ENCODE results near the gene WNT2B. TPM values are rescaled to one million over a fixed set of nuclear protein-coding genes. Genes with fewer than 3 reads are reported as not detected.

WNT2B gene
- total and polyA plus RNA-seq, 9 of the 15 experiments (the other 6 are each of a cell fraction or from before 2014, with no cell fraction given): 0.02 to 0.06 (median 0.04) TPM; not detected in 3

DNA sequence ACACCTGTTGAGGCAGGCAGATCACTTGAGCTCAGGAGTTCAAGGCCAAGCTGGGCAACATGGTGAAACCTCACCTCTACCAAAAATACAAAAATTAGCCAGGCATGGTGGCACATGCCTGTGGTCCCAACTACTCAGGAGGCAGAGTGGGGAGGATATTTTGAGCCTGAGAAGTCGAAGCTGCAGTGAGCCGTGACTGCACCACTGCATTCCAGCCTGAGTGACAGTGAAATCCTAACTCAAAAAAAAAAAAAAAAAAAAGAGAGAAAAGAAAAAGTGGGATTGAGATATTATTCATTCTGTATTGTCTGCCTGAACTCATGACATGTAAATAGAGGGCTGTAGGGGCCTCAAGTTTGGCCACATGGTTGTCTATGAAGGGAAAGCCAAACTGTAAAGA lies 37.3 kb downstream of the WNT2B start (continued):
- TF ChIP-seq, protein P1, sequence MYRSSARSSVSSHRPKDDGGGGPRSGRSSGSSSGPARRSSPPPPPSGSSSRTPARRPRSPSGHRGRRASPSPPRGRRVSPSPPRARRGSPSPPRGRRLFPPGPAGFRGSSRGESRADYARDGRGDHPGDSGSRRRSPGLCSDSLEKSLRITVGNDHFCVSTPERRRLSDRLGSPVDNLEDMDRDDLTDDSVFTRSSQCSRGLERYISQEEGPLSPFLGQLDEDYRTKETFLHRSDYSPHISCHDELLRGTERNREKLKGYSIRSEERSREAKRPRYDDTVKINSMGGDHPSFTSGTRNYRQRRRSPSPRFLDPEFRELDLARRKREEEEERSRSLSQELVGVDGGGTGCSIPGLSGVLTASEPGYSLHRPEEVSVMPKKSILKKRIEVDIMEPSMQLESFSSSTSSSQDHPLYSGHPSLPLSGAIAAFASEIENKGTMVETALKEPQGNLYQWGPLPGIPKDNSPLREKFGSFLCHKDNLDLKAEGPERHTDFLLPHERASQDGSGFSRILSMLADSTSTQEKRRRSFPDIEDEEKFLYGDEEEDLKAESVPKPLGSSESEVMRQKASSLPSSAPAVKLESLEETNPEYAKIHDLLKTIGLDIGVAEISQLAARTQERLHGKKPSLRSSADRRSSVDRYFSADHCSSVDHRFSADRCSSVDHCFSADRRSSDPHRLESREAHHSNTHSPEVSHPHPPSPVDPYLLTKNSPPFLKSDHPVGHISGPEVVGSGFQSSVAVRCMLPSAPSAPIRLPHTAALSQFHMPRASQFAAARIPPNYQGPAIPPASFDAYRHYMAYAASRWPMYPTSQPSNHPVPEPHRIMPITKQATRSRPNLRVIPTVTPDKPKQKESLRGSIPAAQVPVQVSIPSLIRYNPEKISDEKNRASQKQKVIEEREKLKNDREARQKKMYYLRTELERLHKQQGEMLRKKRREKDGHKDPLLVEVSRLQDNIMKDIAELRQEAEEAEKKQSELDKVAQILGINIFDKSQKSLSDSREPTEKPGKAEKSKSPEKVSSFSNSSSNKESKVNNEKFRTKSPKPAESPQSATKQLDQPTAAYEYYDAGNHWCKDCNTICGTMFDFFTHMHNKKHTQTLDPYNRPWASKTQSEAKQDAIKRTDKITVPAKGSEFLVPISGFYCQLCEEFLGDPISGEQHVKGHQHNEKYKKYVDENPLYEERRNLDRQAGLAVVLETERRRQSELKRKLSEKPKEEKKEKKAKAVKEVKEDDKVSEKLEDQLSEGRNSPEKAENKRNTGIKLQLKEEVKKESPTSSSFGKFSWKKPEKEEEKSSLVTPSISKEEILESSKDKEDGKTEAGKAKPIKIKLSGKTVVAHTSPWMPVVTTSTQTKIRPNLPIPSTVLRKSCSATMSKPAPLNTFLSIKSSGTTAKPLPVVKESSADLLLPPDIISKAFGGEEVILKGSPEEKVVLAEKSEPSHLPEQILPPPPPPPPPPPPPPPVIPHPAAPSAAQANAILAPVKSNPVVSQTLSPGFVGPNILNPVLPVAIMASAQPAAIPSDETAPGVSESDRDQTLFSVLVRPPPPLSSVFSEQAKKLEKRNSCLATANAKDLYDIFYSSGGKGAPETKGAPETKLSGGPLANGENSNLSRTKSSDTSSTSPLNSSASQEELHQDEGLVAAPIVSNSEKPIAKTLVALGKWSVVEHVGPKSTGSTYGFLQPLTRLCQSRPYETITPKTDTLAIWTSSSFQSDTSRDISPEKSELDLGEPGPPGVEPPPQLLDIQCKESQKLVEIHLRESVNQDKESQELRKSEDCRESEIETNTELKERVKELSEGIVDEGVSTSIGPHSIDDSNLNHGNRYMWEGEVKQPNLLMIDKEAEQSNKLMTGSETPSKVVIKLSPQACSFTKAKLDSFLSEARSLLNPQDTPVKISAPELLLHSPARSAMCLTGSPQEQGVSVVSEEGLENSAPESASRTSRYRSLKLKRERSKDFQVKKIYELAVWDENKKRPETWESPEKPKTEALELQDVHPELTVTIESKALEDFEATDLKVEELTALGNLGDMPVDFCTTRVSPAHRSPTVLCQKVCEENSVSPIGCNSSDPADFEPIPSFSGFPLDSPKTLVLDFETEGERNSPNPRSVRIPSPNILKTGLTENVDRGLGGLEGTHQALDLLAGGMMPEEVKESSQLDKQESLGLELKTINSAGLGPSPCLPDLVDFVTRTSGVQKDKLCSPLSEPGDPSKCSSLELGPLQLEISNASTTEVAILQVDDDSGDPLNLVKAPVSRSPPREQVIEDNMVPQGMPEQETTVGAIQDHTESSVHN (IDR thresholded peaks at IDR 0.05; ENCODE audit: borderline replicate concordance in 1 of 2, low read depth in 1 of 2): no peak

DNA sequence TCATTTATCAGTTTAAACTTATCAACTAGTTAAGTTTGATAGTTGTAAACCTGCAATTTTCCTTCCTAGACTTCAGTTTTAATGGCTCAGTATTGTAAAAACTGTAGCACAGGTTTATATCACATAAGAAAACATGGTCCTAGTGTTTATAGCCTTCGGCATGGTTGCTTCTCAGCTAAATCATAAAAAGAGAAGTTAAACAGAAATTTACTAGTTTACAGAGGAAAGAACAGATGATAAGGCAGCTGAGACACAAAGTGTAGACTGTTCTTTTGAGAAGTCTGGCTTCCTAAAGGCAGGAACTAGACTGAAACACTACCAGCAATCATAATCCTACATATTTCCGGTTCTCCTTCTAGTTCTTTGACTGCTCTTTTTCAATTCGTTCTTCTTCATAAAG lies 39.8 kb downstream of the WNT2B start:
- Histone ChIP-seq H3K27ac (ENCODE audit: extremely low read depth, low read depth, low read length) (peak overlapping the region; percentile 16; the same call in 1 of the 3 replicates), H2AFZ (ENCODE audit: low read depth, low read length) (no peak overlapping the region), H3K36me3 (ENCODE audit: control insufficient read depth, insufficient read depth, low read length) (no peaks in the 10 kb centered on the region), H3K4me2 (ENCODE audit: insufficient read depth, low read length) (no peak overlapping the region), H4K20me1 (replicated peaks; ENCODE audit: control insufficient read depth, insufficient read depth, low read length) (no peaks in the 10 kb centered on the region), H3K27me3 (ENCODE audit: control insufficient read depth in 2 of 2, insufficient read depth in 2 of 2, low read length in 2 of 2) (no peaks in the 10 kb centered on the region), H3K4me3 (no peak overlapping the region), H3K9me1 (ENCODE audit: control insufficient read depth, insufficient read depth, low read length) (no peaks in the 10 kb centered on the region), H3K9me3 (replicated peaks; ENCODE audit: control insufficient read depth, insufficient read depth, low read depth, low read length) (no peaks in the 10 kb centered on the region), H3K4me1 (replicated peaks in 1 of 2; ENCODE audit: control insufficient read depth in 2 of 2, insufficient read depth in 2 of 2, low read length in 2 of 2) (no peaks in the 10 kb centered on the region), H3K79me2 (ENCODE audit: control insufficient read depth, insufficient read depth, low read length) (no peaks in the 10 kb centered on the region), H3K9ac (ENCODE audit: insufficient read depth in 1 of 2, low read depth in 2 of 2, low read length in 2 of 2) (no peak overlapping the region)
- intact Hi-C loops (cut with micrococcal nuclease): no loop called here
- BruUV-seq (replicated peaks): no TSS peak
- in situ Hi-C loops (cut with MboI): no loop called here
- CTCF ChIA-PET (ENCODE audit: low intra/inter-chr PET ratio): no interaction called here
- POLR2A ChIA-PET: interaction anchor here (1.2 kb wide), 1 partner anchor 87 kb away, joined by 3 read pairs; no protein-coding TSS in a partner anchor
- DNase-seq (ENCODE audit: extremely low read depth in 1 of 4, low spot score in 3 of 4) (no peak), ATAC-seq (no peak), FAIRE-seq (no peak)
- 43% methylated on average over 3 of the region's 3 CpGs for WGBS (ENCODE audit: insufficient coverage, low coverage, missing lambda C conversion rate)
- TF ChIP-seq, protein P2, sequence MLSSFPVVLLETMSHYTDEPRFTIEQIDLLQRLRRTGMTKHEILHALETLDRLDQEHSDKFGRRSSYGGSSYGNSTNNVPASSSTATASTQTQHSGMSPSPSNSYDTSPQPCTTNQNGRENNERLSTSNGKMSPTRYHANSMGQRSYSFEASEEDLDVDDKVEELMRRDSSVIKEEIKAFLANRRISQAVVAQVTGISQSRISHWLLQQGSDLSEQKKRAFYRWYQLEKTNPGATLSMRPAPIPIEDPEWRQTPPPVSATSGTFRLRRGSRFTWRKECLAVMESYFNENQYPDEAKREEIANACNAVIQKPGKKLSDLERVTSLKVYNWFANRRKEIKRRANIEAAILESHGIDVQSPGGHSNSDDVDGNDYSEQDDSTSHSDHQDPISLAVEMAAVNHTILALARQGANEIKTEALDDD (IDR thresholded peaks at IDR 0.05): 0 out of 2 replicates have a peak, but pooled peaks have one; percentile 25
- TF ChIP-seq, protein P3, sequence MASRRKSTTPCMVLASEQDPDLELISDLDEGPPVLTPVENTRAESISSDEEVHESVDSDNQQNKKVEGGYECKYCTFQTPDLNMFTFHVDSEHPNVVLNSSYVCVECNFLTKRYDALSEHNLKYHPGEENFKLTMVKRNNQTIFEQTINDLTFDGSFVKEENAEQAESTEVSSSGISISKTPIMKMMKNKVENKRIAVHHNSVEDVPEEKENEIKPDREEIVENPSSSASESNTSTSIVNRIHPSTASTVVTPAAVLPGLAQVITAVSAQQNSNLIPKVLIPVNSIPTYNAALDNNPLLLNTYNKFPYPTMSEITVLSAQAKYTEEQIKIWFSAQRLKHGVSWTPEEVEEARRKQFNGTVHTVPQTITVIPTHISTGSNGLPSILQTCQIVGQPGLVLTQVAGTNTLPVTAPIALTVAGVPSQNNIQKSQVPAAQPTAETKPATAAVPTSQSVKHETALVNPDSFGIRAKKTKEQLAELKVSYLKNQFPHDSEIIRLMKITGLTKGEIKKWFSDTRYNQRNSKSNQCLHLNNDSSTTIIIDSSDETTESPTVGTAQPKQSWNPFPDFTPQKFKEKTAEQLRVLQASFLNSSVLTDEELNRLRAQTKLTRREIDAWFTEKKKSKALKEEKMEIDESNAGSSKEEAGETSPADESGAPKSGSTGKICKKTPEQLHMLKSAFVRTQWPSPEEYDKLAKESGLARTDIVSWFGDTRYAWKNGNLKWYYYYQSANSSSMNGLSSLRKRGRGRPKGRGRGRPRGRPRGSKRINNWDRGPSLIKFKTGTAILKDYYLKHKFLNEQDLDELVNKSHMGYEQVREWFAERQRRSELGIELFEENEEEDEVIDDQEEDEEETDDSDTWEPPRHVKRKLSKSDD (conservative IDR thresholded peaks at IDR 0.05; ENCODE audit: low read length): no peak

Measured in K562 (cell line).